Measurements from ENCODE around the gene COLQ. TPM values are rescaled to one million over a fixed set of nuclear protein-coding genes. Genes with fewer than 3 reads are reported as not detected.

COLQ gene
- total RNA-seq, 2 donors from 2014 or later = 1.8 to 5.3 TPM

DNA sequence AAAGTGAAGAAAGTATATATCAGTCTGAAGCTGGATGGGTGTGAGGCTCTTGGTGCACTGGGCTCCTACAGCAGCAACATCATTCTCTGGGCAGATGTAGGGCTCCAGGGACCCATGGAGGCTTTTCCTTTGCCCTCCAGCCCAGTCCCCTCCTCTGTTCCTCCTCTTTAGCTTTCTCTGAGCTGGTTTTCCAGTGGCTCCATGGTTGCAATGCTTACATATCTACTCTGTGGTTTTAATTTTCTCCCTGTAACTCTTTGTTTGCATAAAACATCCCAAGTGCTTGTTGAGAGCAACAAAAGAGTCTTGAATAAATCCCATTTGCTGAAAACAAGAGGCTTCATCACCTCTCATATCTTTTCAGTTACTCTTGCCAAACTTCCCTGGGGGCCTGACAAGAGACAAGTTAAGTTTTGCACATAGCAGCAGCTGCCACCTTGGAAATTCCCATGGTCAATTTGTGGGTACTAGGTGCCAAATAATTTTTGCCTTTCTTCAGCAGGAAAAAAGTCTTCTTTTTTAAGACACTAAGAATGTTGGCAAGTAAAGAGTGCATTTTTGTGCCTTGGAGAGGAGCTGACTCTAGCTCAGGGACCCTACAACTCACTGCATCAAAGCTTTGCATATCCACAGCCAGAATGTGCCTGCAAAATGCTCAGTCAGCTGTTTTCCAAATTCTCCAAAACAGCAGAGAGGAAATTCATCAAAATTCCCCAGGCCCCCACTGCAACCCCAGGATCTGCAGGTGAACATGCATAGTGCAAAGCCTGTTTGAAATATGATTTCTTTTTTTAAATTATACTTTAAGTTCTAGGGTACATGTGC lies 41.9 kb downstream of the COLQ start:
- H3K9me3 ChIP-seq = no peaks in the 10 kb centered on the region
- intact Hi-C loops (cut with DNase I) = no loop called here
- ATAC-seq (no peak), DNase-seq (peak in 2 of 4 donors; percentile 41 to 56)
- no peak overlapping the region for H3K27ac ChIP-seq
- H3K4me1 ChIP-seq = peaks cover 32% of the 10 kb centered on the region
- H3K36me3 ChIP-seq (replicated peaks in 1 of 2; ENCODE audit: insufficient read depth in 1 of 2, low read depth in 2 of 2) = no peaks in the 10 kb centered on the region
- TF ChIP-seq, protein P1, sequence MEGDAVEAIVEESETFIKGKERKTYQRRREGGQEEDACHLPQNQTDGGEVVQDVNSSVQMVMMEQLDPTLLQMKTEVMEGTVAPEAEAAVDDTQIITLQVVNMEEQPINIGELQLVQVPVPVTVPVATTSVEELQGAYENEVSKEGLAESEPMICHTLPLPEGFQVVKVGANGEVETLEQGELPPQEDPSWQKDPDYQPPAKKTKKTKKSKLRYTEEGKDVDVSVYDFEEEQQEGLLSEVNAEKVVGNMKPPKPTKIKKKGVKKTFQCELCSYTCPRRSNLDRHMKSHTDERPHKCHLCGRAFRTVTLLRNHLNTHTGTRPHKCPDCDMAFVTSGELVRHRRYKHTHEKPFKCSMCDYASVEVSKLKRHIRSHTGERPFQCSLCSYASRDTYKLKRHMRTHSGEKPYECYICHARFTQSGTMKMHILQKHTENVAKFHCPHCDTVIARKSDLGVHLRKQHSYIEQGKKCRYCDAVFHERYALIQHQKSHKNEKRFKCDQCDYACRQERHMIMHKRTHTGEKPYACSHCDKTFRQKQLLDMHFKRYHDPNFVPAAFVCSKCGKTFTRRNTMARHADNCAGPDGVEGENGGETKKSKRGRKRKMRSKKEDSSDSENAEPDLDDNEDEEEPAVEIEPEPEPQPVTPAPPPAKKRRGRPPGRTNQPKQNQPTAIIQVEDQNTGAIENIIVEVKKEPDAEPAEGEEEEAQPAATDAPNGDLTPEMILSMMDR (IDR thresholded peaks at IDR 0.05) = no peak
- TF ChIP-seq POLR2A (IDR thresholded peaks at IDR 0.05) = no peak
- no peaks in the 10 kb centered on the region for H3K27me3 ChIP-seq
- no peak overlapping the region for H3K4me3 ChIP-seq

DNA sequence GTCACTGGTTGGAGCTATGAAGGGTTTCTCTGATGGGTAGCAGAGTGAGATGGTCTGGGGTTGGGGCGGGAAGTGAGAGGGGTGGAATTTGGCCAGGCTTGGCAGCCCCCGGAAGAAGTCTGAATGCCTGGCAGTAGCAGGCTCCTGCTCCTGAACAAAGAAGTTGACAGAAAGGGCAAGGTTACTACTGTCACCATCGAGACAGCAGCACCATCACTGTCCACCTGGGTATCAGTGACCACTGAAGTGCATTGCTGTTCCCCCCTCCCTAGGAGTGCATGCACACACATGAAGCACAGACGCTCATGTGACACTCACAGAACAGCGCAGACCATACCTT lies 42.9 kb downstream of the COLQ start:
- Histone ChIP-seq H3K36me3 (replicated peaks in 1 of 2; ENCODE audit: insufficient read depth in 1 of 2, low read depth in 2 of 2) (no peaks in the 10 kb centered on the region), H3K9me3 (no peaks in the 10 kb centered on the region), H3K4me1 (peaks cover 32% of the 10 kb centered on the region), H3K27me3 (no peaks in the 10 kb centered on the region), H3K4me3 (no peak overlapping the region), H3K27ac (peak overlapping the region in 3 of 4 donors; percentile 7 to 42 (median 42))
- ATAC-seq (no peak), DNase-seq (no peak)
- 19 to 51% methylated on average over 2 to 5 of the region's 5 CpGs for WGBS, 2 donors
- TF ChIP-seq POLR2A (IDR thresholded peaks at IDR 0.05) = no peak
- TF ChIP-seq, protein P1 (IDR thresholded peaks at IDR 0.05) = no peak
- intact Hi-C loops (cut with DNase I) = no loop called here

DNA sequence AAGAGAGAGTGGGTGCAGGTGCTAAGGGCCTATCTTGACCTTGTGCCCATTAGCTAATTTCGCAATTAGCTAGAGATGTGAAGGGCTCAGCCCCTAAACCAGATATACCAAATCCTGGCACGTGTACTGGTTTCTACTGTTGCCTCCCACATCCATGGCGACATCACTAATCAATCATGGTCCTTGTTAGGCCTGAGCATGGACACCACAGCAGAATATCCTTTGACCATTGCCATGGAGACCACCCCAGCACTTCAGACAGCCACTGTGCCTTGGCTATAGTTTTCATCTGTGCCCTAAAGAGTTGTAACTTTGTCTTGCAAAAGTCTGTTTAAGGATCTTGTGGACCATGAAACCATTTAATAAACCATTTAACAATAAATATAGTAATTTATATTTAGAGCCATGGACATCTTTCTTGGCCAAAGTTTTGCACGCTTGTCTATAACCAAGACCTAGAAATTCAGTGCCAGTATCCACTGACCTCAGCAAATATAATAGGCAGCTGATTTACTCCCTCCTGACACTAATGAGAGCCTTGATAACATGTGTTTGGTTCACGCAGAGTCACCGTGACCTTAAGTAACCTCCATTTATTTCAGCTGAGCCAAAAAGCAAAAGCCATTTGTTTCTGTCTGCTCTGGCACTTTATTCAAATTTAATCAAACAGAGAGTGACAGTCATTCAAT lies 43.4 kb downstream of the COLQ start:
- ATAC-seq (peak; percentile 94), DNase-seq (peak in 3 of 4 donors; percentile 38 to 40 (median 40))
- Histone ChIP-seq H3K27ac (peak overlapping the region in 3 of 4 donors; percentile 7 to 42 (median 42)), H3K36me3 (replicated peaks in 1 of 2; ENCODE audit: insufficient read depth in 1 of 2, low read depth in 2 of 2) (no peaks in the 10 kb centered on the region), H3K4me3 (no peak overlapping the region), H3K4me1 (peaks cover 32% of the 10 kb centered on the region), H3K9me3 (no peaks in the 10 kb centered on the region), H3K27me3 (no peaks in the 10 kb centered on the region)
- TF ChIP-seq, protein P1 (IDR thresholded peaks at IDR 0.05) = no peak
- no peak for TF ChIP-seq POLR2A (IDR thresholded peaks at IDR 0.05)
- intact Hi-C loops (cut with DNase I) = no loop called here
- WGBS, 2 donors = 22 to 27% methylated on average over 6 of the region's 6 CpGs

DNA sequence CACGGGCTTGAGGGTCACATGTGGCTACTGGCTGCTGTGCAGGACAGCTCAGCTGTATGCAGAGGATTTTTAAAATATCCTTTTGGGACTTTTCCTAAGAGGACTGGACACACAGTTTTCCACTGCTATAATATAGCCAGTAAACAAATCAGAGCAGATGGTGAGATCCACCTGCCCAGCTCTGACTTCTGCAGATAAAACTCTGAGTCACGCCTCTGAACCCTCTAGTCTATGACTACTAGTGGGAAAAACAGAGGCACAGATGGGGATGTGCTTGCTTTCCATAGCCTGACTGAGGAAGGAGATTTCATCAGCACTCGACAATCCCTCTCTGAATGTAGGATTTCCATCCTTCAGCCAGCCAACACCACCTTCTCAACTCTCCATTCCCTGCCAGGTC lies 45.1 kb downstream of the COLQ start:
- DNase-seq = no peak
- TF ChIP-seq, protein P1 (IDR thresholded peaks at IDR 0.05) = no peak
- H3K27ac ChIP-seq = no peak overlapping the region

More for the DNA sequence above, 45.1 kb downstream of the COLQ start:
- ATAC-seq = no peak
- no peaks in the 10 kb centered on the region for H3K36me3 ChIP-seq (replicated peaks in 1 of 2; ENCODE audit: insufficient read depth in 1 of 2, low read depth in 2 of 2)
- no peaks in the 10 kb centered on the region for H3K9me3 ChIP-seq
- WGBS, 2 donors = 79 to 90% methylated on average over 3 of the region's 3 CpGs
- intact Hi-C loops (cut with DNase I) = no loop called here
- H3K4me3 ChIP-seq = no peak overlapping the region
- H3K27me3 ChIP-seq = no peaks in the 10 kb centered on the region
- H3K4me1 ChIP-seq = peaks cover 32% of the 10 kb centered on the region

Data from body of pancreas (tissue), 4 donors.